Suppressor macrophage (primary cell): Measurements from ENCODE around the gene HOXC10.

Experiments used
- DNase-seq, 4 experiments: peaks; one replicate each; pipeline ENCODE4 v3.0.0-alpha.2; 2020 to 2022

The HOXC10 gene

GRCh38 chr12:53977596-53978445 lies 7.1 kb upstream of the HOXC10 start:
- no peak for DNase-seq

GRCh38 chr12:53978477-53979356 lies 6.2 kb upstream of the HOXC10 start:
- no peak for DNase-seq

- no peak for DNase-seq
Measured at GRCh38 chr12:53980104-53980801, 4.7 kb upstream of the HOXC10 start.

GRCh38 chr12:53980802-53981496 lies 4.0 kb upstream of the HOXC10 start:
- no peak for DNase-seq

GRCh38 chr12:53981634-53982565 lies 3.0 kb upstream of the HOXC10 start:
- DNase-seq, result no peak

- DNase-seq, result no peak
Measured at GRCh38 chr12:53982648-53983567, 2.0 kb upstream of the HOXC10 start.

GRCh38 chr12:53983568-53983949 lies 1.4 kb upstream of the HOXC10 start:
- peak in 2 of 4 experiments; percentile 12 to 27 for DNase-seq

GRCh38 chr12:53983950-53984572 lies 885 bp upstream of the HOXC10 start:
- no peak for DNase-seq

- DNase-seq, result no peak
Measured at GRCh38 chr12:53985692-53985993, 697 bp downstream of the HOXC10 start.

- no peak for DNase-seq
Measured at GRCh38 chr12:53985994-53986685, 1.2 kb downstream of the HOXC10 start.

GRCh38 chr12:53986686-53987483 lies 1.9 kb downstream of the HOXC10 start:
- DNase-seq, result no peak

GRCh38 chr12:53987787-53988230 lies 2.9 kb downstream of the HOXC10 start:
- DNase-seq, result no peak

- DNase-seq, result no peak
Measured at GRCh38 chr12:53988541-53989226, 3.7 kb downstream of the HOXC10 start.

GRCh38 chr12:53989227-53990113 lies 4.5 kb downstream of the HOXC10 start:
- DNase-seq, result peak; percentile 34 to 62 (median 44)

GRCh38 chr12:53990311-53991076 lies 5.5 kb downstream of the HOXC10 start:
- DNase-seq, result no peak

GRCh38 chr12:53991077-53991460 lies 6.1 kb downstream of the HOXC10 start:
- DNase-seq, result no peak
